Measurements from ENCODE around the gene GON7.
A peak's percentile ranks its signal among the peaks of the same experiment; 100 is the strongest.
"Not testable (repeated sequence)": the region's sequence is repeated elsewhere in the genome, so short reads cannot be mapped to it uniquely, and the experiment has no call there.

GON7 gene, protein sequence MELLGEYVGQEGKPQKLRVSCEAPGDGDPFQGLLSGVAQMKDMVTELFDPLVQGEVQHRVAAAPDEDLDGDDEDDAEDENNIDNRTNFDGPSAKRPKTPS

DNA sequence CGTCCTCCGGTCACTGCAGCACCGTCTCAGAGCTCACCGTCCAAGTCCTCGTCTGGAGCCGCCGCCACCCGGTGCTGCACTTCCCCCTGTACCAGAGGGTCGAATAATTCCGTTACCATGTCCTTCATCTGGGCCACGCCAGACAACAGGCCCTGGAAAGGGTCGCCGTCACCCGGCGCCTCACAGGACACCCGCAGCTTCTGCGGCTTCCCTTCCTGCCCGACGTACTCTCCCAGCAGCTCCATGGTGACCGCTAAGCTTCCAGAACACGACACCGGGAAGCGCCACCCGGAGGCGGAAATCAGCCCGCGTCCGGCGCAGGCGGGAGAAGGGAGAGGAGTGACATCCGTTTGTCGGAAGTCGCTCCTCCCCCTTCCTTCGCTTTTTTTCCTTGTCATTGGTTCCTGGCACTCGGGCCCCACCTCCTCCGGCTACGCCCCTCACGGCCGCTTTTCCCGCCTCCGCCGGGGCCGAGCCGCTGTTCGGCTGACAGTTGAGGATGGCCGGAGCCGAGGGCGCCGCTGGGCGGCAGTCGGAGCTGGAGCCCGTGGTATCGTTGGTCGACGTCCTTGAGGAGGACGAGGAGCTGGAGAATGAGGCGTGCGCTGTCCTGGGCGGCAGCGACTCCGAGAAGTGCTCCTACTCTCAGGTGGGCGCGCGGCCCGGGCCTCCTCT is at the start of gene GON7, which contains the start of gene UBR7:
GON7 (minus strand) TSS at position 273 of the 675 bp plus-strand sequence; CDS start at position 245, 28 bp downstream.
UBR7 (plus strand) TSS at position 464 of the 675 bp plus-strand sequence; CDS start at position 500, 36 bp downstream.
- DNase-seq (ENCODE audit: low read depth in 2 of 2): peak; percentile 72

DNA sequence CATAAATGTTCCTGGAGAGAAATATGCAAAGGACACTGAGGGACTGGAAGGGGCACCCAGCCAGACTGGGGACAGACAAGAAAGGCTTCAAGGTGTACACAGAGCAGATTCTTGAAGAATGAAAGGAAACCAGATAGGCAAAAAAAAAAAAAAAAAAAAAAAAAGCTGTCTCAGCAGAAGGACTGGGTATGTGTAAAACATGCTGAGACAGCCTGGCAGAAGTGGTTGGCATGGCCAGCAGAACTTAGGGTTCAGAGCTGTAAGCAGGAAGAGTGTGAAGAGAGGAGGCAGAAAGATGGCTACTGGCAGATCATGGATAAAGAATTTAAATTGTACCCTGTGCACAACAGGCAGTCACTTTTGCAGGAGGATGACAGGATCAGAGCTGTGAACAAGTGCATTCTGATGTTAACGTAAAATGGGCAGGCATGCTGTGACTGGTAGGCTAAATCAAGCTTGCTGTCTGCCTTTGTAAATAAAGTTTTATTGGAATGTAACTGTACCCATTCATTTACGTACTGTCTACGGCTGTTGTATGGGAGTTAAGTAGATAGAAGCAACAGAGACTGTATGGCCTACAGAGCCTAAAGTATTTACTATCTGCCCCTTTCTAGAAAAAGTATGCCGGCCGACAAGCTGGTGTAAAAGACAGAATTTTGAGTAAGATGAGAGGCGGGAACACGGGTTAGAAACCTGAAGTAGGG is 42.4 kb upstream of the GON7 start:
- no peak for DNase-seq (ENCODE audit: low read depth in 2 of 2)

DNA sequence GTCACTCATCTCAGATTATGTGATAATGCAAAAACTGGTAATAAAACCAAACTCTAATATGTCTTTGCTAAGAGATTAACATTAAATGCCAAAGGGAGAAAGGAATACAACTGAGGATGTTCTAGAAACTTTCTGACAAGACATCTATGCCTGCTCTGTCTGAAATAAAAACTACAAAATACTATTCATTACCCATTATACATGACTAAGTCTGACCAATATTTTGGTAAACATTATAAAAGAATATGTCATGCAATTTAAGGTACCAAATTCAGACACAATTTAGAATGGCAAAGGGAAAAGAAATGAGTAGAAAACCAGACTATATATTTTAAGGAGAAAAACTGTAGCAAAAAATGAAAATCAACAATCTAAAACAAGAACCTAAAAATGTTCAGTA is 39.7 kb upstream of the GON7 start:
- DNase-seq (ENCODE audit: low read depth in 2 of 2): no peak

DNA sequence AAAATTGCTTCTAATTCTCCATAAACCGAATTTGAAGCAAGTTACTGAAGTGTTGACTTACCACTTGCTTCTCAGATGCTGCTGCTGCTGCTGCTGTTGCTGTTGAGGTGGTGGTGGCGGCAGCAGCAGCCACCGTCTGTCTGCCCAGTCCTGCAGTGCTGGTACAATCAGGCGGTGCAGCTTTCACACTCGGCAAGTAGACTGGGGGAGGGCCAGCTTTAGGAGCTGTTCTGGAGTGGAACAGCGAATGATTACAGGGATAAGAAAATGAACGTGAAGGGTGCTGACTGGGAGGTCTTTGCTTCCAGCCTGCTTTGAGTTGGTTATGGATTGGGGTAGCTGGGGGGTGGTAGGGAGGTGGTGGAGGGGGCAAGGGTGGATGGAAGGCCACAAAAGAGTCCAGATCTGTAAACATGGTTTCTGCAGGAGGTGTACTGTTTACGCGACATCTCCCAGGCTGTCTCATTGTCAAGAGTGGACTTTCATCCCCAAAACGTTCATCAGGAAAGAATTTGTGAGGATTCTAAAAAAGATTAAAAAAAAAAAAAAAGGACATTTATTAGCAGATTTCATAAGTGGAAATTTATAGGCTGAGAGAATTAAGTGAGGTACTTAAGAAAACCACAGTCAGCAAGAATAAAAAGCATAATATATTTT is 39.0 kb upstream of the GON7 start:
- no peak for DNase-seq (ENCODE audit: low read depth in 2 of 2)

DNA sequence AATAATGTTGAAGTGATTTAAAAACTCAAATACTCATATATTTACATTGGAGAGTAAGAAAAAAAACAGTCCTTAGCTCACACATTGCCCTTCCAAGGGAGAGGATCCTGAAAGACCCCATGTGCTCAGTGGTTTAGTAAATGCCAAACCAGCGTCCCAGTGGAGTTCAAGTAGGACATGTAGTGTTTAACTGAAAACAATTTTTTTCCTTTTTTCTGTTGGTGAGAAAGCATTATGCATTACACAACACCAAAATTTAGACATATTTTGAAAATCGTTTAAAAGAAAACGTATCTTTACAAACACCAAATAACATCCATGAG is 33.8 kb upstream of the GON7 start:
- DNase-seq (ENCODE audit: low read depth in 2 of 2): no peak

DNA sequence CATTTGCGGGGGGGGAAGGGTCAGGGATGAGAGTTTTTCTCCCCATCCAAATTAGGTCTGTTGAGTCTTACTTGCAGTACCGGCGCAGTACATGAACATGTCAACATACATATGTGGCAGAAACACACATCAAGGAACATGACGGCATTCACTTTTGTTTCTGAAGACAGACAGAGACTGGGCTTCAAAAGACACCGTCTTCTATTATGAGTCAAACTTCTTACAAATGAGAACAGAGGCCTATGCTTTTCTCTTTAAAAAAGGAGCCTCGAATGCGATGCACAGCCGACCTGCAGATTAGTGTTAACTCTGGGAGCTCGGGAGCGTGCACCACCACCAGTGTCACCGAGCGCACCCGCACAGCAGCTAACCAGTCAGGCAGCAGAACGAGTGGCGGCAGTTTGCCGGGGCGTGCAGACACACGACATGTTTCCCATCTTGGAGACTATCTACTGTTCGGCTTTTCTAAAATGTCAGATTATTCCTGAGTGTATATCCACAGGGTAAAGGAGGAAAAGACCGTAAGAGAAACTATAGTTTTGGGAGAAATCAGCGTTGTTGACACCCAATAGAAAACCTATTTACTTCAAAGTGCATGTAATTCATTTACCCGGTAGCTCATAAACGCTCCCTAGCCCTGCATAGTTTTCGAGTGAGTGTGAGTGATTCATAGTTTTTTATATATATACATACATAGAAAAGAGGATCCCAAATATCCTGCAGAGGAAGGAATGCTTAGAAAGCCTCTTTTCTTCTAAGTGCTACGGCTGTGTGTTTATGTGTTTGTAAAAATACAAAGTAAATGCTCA is 33.2 kb upstream of the GON7 start:
- no peak for DNase-seq (ENCODE audit: low read depth in 2 of 2)

DNA sequence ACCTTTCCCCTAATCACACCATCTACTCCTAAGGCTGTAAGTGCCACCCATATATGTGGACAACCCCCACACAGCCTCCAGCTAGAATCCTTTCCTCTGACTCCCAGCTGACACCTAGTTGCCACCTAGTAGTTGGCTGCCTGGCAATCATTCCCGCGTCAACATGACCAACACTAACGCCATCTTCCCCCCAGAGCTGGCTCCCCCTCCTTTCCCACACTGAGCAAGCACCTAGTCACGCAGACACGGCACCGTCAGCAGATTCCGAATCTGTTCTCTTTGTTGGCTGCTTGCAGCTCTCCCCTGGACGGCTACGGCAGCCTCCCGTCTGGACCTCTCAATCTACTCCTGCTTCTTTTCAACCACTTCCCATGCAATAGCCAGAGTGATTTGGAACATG is 27.9 kb upstream of the GON7 start:
- DNase-seq (ENCODE audit: low read depth in 2 of 2): no peak

DNA sequence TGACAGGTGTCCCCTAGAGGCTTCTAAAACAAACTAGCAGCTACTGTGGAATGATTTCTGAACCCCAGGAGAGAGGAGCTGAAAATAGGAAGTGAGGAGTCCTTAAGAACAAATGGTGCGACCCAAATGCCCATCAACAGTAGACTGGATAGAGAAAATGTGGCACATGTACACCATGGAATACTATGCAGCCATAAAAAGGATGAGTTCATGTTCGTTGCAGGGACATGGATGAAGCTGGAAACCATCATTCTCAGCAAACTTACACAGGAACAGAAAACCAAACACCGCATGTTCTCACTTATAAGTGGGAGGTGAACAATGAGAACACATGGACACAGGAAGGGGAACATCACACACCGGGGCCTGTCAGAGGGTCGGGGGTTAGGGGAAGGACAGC is 26.2 kb upstream of the GON7 start:
- DNase-seq (ENCODE audit: low read depth in 2 of 2): not testable (repeated sequence)

DNA sequence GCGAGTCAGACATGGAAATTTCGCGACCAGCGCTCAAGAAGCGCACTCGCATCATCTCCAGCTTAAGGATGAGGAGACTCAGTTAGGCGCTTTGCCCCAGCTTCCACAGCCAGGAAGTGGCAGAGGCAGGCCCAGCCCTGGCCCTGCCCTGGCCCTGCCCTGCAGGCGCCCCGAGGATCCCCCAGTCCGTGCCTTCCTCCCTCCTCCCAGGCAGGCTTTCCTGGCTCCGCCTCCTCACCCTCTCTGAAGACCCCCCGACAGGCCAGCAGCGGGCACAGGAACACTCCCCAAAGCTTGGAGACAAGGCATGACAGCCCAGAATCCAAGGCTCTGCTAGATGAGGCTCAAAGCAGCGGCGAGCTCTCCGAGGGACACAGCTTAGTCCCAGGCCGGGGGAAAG is 25.3 kb upstream of the GON7 start:
- no peak for DNase-seq (ENCODE audit: low read depth in 2 of 2)

DNA sequence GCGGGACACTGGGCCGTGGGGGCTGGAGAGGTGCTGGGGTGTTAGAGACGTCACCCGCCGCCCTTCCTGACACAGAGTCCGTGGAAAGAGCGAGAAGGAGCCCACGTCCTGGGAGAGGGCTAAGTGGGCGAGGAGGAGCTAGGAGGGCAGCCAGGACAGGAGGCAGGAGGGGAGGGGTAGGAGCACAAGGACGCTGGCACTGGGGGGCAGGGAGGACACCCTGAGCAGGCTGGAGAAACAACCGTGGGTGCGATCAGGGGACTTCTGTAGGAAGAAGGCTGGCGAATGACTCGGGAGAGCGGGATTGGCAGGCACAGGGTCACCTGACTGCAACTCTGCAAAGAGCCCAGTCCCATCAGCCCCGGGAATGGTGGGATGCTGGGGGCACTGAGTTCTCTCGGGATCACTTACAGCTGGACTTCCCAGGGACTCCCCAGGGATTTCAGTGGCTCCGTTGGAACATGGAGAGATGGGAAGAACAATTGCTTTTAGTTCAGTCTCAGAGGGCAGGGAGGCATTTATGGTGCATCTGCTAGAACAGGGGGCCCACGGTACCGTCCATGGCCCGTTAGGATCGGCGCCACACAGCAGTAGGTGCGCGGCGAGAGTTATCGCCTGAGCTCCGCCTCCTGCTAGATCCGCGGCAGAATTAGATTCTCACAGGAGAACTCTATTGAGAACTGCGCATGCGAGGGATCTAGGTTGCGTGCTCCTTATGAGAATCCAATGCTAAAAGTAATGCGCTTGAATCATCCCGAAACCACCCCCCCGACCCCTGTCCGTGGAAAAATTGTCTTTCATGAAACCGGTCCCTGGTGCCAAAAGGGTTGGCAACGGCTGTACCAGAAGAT is 24.5 kb upstream of the GON7 start:
- no peak for DNase-seq (ENCODE audit: low read depth in 2 of 2)

DNA sequence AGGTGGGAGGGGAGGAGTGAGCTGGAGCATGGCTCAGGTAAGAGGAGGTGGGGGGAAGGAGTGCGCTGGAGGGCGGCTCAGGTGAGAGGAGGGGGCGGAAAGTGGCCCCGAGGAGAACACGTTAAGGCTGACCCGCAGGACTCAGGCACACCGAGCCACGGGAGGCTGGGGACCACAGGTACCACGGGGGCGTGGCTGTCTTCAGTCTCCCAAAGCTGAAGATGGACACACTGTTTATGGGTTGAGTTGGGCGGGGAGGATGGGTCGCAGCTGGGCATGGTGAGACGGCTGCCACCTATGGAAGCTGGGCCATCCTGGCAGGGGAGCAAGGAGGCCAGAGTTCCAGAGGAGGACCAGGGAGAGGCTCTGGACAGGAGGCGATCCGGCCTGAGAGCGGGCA is 23.7 kb upstream of the GON7 start:
- no peak for DNase-seq (ENCODE audit: low read depth in 2 of 2)

DNA sequence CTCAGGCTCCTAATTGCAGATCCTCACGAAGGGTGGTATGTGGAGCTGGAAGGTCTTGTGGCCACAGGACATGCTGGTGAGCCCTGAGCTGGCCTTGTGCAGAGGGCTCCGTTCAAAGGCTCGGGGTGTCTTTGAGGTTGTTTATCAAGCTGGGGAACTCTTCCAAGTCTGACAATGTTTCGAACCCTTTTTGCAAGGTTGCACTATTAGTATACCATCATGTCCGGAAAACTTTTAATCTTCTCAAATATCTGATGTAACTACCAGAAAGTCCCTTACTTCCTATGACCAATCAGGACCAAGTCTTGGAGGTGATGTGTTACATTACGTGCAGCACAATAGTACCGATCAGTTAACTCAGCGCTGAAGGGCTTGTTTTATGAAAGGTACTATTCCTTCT is 21.7 kb upstream of the GON7 start:
- DNase-seq (ENCODE audit: low read depth in 2 of 2): no peak

DNA sequence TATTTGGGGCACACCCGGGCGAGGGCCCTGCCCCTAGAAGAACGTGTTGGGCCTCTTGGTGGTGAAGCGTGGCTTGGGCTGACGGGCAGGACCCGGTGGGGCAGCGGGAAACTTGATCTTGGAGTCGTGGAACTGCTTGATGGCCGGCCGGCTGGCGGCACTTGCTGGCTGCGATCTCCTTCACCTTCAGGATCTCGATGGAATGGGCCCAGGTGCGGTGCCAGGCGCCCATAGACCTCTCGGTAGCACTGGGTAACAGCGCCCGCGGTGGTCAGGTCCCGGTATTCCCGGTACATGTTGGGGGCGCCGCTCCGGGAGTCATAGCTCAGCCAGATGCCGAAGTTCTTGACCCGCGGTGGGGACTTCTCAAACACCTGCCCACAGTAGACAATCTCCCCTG is 16.7 kb upstream of the GON7 start:
- DNase-seq (ENCODE audit: low read depth in 2 of 2): no peak

DNA sequence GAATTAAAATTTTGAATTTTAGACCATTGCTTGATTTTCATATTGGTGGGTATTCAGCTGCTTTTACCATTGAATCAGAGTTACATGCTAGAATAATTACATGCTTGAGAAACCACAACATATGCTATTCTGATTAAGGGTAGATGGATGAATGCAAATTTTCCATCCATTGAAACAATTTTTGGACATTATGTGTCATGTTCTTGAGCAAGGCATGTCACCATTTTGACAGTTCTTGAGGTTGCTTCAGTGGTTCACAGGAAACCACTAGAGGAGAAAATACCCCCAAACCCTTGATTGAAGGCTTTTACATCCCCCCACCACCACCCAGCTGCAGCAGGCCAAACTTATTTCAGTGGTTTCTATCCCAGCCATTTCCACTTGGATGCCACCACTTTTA is 13.6 kb upstream of the GON7 start:
- DNase-seq (ENCODE audit: low read depth in 2 of 2): no peak

DNA sequence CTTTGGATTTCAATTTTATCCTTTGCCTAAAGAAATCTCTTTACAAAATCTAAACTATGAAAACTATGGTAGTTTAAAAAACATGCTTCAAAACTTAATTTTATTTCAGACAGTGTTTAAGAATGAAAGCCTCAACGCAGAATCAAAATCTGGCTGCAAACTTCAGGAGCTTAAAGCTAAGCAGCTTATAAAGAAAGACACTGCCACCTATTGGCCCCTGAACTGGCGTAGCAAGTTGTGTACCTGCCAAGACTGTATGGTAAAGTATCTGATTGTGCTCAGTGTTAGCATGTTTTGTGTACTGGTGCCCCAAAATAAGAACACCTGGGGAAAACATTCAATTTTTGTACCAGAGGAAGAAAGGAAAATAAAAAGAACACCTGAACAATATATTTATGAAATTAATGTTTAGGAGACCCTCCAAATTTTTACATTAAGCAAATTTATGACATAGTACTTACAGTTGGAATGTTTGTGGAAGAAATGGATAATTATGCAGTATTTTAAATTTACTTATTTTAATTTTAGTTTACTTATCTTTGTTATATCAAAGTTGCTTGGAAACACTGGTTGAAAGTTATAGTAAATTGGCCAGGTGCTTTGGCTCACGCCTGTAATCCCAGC is 12.3 kb upstream of the GON7 start:
- no peak for DNase-seq (ENCODE audit: low read depth in 2 of 2)

DNA sequence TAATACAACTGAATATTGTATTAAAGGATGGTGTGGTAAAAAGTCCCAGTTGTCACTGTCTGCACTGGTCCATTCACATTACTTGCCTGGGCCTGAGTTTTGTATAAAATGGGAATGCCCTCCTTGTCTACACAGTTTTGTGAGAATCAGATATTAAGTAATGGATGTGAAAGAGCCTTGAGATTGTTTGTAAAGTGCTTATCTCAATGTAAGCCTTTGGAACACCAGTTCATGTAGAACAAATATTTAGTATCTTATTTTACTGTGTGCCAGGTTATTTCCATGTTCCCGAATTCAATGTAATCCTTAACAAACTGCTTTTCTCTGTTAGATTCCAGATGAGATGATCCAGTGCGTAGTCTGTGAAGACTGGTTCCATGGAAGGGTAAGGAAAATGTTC is 7.7 kb upstream of the GON7 start:
- no peak for DNase-seq (ENCODE audit: low read depth in 2 of 2)

DNA sequence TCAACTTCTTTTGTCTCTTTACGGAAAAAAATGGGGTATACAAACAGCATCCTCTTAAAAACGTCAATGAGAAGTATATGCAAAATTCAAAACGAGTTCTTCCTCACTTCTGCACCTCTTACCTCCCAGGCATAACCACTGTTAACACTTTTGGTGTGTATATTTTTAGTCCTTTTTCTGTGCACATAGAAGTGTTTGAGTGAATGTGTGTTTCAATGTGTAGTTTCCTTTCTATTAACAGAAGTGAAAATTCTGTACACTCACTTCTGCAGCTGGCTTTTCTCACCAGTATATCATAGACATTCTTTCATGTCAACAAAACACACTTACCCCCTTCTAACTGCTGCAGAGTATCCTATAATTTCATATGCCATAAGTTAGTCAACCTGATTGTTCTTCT is 5.6 kb upstream of the GON7 start:
- no peak for DNase-seq (ENCODE audit: low read depth in 2 of 2)

DNA sequence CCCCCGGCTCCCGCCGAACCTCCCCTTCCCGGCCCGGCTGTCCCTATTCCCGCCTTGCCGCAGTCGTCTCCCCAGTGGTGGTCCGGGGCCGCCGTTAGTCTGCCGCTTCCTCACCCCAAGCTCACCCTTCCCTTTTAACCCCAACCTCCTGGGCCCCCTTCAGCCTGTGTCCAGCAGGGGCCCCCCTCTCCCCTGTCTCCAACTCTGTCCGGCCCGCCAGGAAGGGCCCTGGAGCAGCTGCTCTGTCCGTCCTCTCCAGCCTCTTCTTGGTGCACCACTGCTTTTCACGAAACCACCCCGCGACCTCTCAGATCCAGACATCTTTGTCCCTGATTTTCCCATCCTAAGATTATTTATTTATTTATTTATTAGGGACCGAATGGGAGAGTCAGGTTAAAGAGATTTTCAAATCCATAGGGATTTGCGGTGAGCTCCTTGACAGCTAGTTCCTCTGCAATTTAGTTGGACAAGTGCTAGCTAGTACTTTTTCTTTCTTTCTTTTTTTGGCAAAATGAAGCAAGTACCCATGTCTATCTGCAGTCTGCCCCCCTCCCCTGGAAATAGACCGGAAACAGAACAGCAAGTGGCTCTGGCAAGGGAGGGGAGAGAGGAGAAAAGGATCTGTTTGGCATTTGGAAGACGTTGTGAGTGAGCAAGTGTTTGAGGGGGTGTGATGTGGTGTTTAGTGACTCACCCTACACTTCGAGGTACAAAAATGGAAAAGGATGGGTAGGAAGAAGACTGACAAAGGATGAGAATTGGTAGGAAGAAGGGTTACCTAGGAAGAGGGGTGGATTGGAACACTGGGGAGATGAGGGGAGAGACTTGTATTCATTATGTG is 823 bp upstream of the GON7 start:
- no peak for DNase-seq (ENCODE audit: low read depth in 2 of 2)

DNA sequence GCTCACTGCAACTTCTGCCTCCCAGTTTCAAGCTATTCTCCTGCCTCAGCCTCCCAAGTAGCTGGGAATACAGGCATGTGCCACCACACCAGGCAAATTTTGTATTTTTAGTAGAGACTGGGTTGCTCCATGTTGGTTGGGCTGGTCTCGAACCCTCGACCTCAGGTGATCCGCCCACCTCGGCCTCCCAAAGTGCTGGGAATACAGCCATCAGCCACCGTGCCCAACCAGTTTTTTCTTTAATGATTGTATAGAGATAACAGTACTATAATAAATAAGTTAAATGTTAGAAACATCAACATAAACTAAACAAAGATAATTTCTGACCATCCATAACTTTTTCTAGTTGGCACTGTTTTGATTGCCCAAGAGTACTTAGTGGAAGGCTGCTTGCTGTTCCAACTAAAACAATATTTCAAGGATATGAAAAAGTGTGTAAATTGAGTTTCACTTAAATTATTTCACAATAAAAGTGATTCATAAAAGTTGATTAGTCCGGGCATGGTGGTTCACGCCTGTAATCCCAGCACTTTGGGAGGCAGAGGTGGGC is 5.6 kb downstream of the GON7 start:
- DNase-seq (ENCODE audit: low read depth in 2 of 2): no peak

Data from activated CD8-positive, alpha-beta memory T cell treated with anti-CD3 and anti-CD28 coated beads for 4 hours (primary cell).